Measurements from ENCODE around the gene TUBG1.

Gene TUBG1

GRCh38 chr17:42577532-42578281 is 31.8 kb upstream of the TUBG1 start, which contains the start of gene PSMC3IP:
Gene PSMC3IP (minus strand): TSS chr17:42577729. CDS start chr17:42577686, 43 bp downstream.
- DNase-seq = peak; percentile 91 to 99 (median 96)
- intact Hi-C loops (cut with DNase I) = loop anchor here (5.0 kb wide), 1 partner anchor 100 kb away; the partner anchor contains the start of gene PLEKHH3

- DNase-seq = peak; percentile 45 to 89 (median 76)
- intact Hi-C loops (cut with DNase I) = loop anchor here (5.0 kb wide), 1 partner anchor 99 kb away; the partner anchor contains the start of gene PLEKHH3
Observed at GRCh38 chr17:42578282-42578869, 31.1 kb upstream of the TUBG1 start.

- DNase-seq = peak in 1 of 42 donors; percentile 2
- intact Hi-C loops (cut with DNase I) = loop anchor here (5.0 kb wide), 1 partner anchor 97 kb away; the partner anchor contains the start of gene PLEKHH3
Observed at GRCh38 chr17:42579794-42580551, 29.5 kb upstream of the TUBG1 start.

GRCh38 chr17:42581744-42582270 is 27.7 kb upstream of the TUBG1 start:
- peak in 1 of 42 donors; percentile 6 for DNase-seq
- intact Hi-C loops (cut with DNase I) = no loop called here

- peak in 1 of 42 donors; percentile 8 for DNase-seq
- intact Hi-C loops (cut with DNase I) = no loop called here
Observed at GRCh38 chr17:42584880-42585279, 24.6 kb upstream of the TUBG1 start.

GRCh38 chr17:42585353-42585752 is 24.1 kb upstream of the TUBG1 start:
- intact Hi-C loops (cut with DNase I) = no loop called here

GRCh38 chr17:42586514-42587230 is 22.8 kb upstream of the TUBG1 start:
- DNase-seq = no peak
- intact Hi-C loops (cut with DNase I) = no loop called here

More at GRCh38 chr17:42585353-42585752, 24.1 kb upstream of the TUBG1 start:
- DNase-seq = peak in 1 of 42 donors; percentile 1

GRCh38 chr17:42590886-42591285 is 18.6 kb upstream of the TUBG1 start:
- DNase-seq = no peak
- intact Hi-C loops (cut with DNase I) = no loop called here

- no peak for DNase-seq
- intact Hi-C loops (cut with DNase I) = no loop called here
Observed at GRCh38 chr17:42591411-42591810, 18.1 kb upstream of the TUBG1 start.

GRCh38 chr17:42596386-42596785 is 13.1 kb upstream of the TUBG1 start:
- DNase-seq = no peak

GRCh38 chr17:42598905-42599304 is 10.6 kb upstream of the TUBG1 start:
- intact Hi-C loops (cut with DNase I) = no loop called here

More at GRCh38 chr17:42596386-42596785, 13.1 kb upstream of the TUBG1 start:
- intact Hi-C loops (cut with DNase I) = no loop called here

GRCh38 chr17:42603318-42603717 is 6.2 kb upstream of the TUBG1 start:
- intact Hi-C loops (cut with DNase I) = no loop called here
- DNase-seq = no peak

More at GRCh38 chr17:42598905-42599304, 10.6 kb upstream of the TUBG1 start:
- DNase-seq = peak in 21 of 42 donors; percentile 3 to 67 (median 29)

- intact Hi-C loops (cut with DNase I) = loop anchor here (5.0 kb wide), 1 partner anchor 70 kb away; the partner anchor contains the start of gene PLEKHH3
- no peak for DNase-seq
Observed at GRCh38 chr17:42607769-42608168, 1.7 kb upstream of the TUBG1 start.

- intact Hi-C loops (cut with DNase I) = loop anchor here (5.0 kb wide), 1 partner anchor 69 kb away; the partner anchor contains the start of gene PLEKHH3
Observed at GRCh38 chr17:42608305-42609181, 940 bp upstream of the TUBG1 start.

GRCh38 chr17:42609814-42610801 is 625 bp downstream of the TUBG1 start:
- peak in 3 of 42 donors; percentile 2 to 51 (median 19) for DNase-seq
- intact Hi-C loops (cut with DNase I) = loop anchor here (5.0 kb wide), 1 partner anchor 67 kb away; the partner anchor contains the start of gene PLEKHH3

More at GRCh38 chr17:42608305-42609181, 940 bp upstream of the TUBG1 start:
- DNase-seq = peak in 1 of 42 donors; percentile 57

- DNase-seq = no peak
- intact Hi-C loops (cut with DNase I) = no loop called here
Observed at GRCh38 chr17:42612013-42612412, 2.5 kb downstream of the TUBG1 start.
